ENCODE measurements around the gene ALOX15B.

The ALOX15B gene

GRCh38 chr17:8048236-8048635, 9.4 kb downstream of the ALOX15B start:
- TF ChIP-seq, protein P1, sequence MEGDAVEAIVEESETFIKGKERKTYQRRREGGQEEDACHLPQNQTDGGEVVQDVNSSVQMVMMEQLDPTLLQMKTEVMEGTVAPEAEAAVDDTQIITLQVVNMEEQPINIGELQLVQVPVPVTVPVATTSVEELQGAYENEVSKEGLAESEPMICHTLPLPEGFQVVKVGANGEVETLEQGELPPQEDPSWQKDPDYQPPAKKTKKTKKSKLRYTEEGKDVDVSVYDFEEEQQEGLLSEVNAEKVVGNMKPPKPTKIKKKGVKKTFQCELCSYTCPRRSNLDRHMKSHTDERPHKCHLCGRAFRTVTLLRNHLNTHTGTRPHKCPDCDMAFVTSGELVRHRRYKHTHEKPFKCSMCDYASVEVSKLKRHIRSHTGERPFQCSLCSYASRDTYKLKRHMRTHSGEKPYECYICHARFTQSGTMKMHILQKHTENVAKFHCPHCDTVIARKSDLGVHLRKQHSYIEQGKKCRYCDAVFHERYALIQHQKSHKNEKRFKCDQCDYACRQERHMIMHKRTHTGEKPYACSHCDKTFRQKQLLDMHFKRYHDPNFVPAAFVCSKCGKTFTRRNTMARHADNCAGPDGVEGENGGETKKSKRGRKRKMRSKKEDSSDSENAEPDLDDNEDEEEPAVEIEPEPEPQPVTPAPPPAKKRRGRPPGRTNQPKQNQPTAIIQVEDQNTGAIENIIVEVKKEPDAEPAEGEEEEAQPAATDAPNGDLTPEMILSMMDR (IDR thresholded peaks at IDR 0.05; ENCODE audit: unreplicated experiment in 3 of 3) = no peak
- H3K4me3 Mint-ChIP-seq = no peak overlapping the region
- no peak overlapping the region for H3K27ac Mint-ChIP-seq
- H3K4me1 Mint-ChIP-seq = no peaks in the 10 kb centered on the region
- H3K36me3 Mint-ChIP-seq (ENCODE audit: low read depth) = no peaks in the 10 kb centered on the region
- H3K9me3 Mint-ChIP-seq = no peaks in the 10 kb centered on the region
- peaks cover 22% of the 10 kb centered on the region for H3K27me3 Mint-ChIP-seq (ENCODE audit: low read depth)

DNA sequence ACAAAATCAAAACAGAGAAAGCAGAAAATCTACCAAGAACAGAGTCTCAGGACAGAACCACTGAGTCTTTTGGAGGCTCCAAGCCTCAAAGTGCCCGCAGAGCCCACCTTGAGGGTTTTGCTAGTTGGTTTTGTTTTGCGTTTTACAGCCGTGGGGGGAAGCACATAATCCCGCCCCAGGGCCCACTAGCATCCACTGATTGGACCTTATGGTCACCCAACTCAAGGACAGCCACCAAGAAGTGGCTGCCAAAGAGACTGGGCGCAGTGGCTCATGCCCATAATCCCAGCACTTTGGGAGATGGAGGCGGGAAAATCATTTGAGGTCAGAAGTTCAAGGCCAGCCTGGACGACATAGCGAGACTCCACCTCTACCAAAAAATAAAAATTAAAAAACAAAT, 9.9 kb downstream of the ALOX15B start:
- Mint-ChIP-seq H3K9me3 (no peaks in the 10 kb centered on the region), H3K4me1 (no peaks in the 10 kb centered on the region), H3K27me3 (ENCODE audit: low read depth) (peaks cover 22% of the 10 kb centered on the region), H3K27ac (no peak overlapping the region), H3K36me3 (ENCODE audit: low read depth) (no peaks in the 10 kb centered on the region), H3K4me3 (no peak overlapping the region)
- TF ChIP-seq, protein P1 (IDR thresholded peaks at IDR 0.05; ENCODE audit: unreplicated experiment in 3 of 3) = no peak

DNA sequence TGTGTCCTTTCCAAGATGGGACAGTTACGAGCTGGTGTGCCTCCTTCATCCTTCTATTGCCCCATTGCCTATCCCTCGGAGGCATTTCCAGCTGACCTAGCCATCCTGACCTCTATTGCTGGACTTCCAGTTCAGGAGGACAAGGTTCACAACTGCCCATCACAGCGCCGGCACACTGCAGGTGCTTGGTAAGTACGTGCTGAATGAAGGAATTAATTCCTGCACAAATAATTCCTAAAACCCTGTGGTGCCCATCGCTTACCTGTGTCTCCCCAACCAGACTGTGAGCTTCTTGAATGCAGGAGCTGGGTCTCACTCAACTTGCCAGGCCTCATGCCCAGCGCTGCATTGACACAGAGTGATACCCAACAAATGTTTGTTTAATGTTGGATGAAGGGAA, 13.0 kb downstream of the ALOX15B start:
- H3K4me1 Mint-ChIP-seq = no peaks in the 10 kb centered on the region
- H3K27me3 Mint-ChIP-seq (ENCODE audit: low read depth) = peaks cover 23% of the 10 kb centered on the region
- TF ChIP-seq, protein P1 (IDR thresholded peaks at IDR 0.05; ENCODE audit: unreplicated experiment in 3 of 3) = no peak
- H3K4me3 Mint-ChIP-seq = no peak overlapping the region
- no peak overlapping the region for H3K27ac Mint-ChIP-seq
- H3K36me3 Mint-ChIP-seq (ENCODE audit: low read depth) = no peaks in the 10 kb centered on the region
- no peaks in the 10 kb centered on the region for H3K9me3 Mint-ChIP-seq

DNA sequence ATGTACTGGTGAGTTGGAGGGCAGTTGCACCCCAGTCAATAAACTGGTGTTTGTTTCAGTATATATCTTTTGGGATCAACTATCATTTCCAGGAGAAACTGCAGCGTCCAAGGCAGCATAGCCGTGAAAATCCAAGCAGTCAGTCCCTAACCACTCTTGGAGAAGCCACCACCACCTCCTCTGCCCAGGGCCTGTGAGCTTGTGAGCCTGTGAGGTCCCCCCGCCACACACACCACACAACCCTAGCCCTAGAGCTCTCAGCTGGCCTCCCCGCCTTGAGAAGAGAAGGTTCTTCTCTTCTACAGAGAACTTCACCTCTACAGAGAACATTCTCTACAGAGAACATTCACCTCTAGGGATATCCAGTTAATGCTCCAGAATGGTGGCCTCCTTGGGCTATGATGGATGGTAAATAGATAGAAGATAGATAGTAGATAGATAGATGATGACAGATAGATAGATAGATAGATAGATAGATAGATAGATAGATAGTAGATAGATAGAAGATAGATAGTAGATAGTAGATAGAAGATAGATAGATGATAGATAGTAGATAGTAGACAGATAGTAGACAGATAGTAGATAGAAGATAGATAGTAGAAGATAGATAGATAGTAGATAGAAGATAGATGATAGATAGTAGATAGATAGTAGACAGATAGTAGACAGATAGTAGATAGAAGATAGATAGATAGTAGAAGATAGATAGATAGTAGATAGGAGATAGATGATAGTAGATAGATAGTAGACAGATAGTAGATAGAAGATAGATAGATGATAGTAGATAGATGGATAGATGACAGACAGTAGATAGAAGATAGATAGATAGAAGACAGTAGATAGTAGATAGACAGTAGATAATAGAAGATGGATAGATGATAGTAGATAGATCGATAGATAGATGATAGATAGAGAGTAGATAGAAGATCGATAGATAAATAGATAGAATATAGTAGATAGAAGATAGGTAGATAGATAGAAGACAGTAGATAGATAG, 13.7 kb downstream of the ALOX15B start:
- H3K9me3 Mint-ChIP-seq = no peaks in the 10 kb centered on the region
- no peaks in the 10 kb centered on the region for H3K36me3 Mint-ChIP-seq (ENCODE audit: low read depth)
- H3K27me3 Mint-ChIP-seq (ENCODE audit: low read depth) = peaks cover 24% of the 10 kb centered on the region
- TF ChIP-seq, protein P1 (IDR thresholded peaks at IDR 0.05; ENCODE audit: unreplicated experiment in 3 of 3) = no peak
- H3K4me3 Mint-ChIP-seq = no peak overlapping the region
- no peak overlapping the region for H3K27ac Mint-ChIP-seq
- no peaks in the 10 kb centered on the region for H3K4me1 Mint-ChIP-seq

GRCh38 chr17:8053600-8053999, 14.7 kb downstream of the ALOX15B start:
- H3K27me3 Mint-ChIP-seq (ENCODE audit: low read depth) = peaks cover 35% of the 10 kb centered on the region
- H3K36me3 Mint-ChIP-seq (ENCODE audit: low read depth) = no peaks in the 10 kb centered on the region
- H3K9me3 Mint-ChIP-seq = no peaks in the 10 kb centered on the region
- no peak overlapping the region for H3K4me3 Mint-ChIP-seq
- TF ChIP-seq, protein P1 (IDR thresholded peaks at IDR 0.05; ENCODE audit: unreplicated experiment in 3 of 3) = no peak
- H3K4me1 Mint-ChIP-seq = no peaks in the 10 kb centered on the region
- H3K27ac Mint-ChIP-seq = no peak overlapping the region

- TF ChIP-seq, protein P1 (IDR thresholded peaks at IDR 0.05; ENCODE audit: unreplicated experiment in 3 of 3) = no peak
- Mint-ChIP-seq H3K36me3 (ENCODE audit: low read depth) (no peaks in the 10 kb centered on the region), H3K27ac (no peak overlapping the region), H3K4me1 (no peaks in the 10 kb centered on the region), H3K4me3 (no peak overlapping the region), H3K9me3 (no peaks in the 10 kb centered on the region), H3K27me3 (ENCODE audit: low read depth) (peaks cover 55% of the 10 kb centered on the region)
Measured at GRCh38 chr17:8055851-8056231, 17.0 kb downstream of the ALOX15B start.
